IMR-90 (cell line): ENCODE results near the gene USP10. TPM values are rescaled to one million over a fixed set of nuclear protein-coding genes. Genes with fewer than 3 reads are reported as not detected.
A peak's percentile ranks its signal among the peaks of the same experiment; 100 is the strongest.

ENCODE experiments used
- ATAC-seq: fragments of 200-7000 bp; cut with Tn5 transposase; 2 replicates; pipeline ENCODE4 v1.9.1; 2020; ENCODE audit warnings: low read depth, mild to moderate bottlenecking, moderate library complexity
- BruUV-seq: library from RNA; stranded (reverse); fragments of 400-500 nt; replicated peaks from 2 replicates; lab custom pipeline; 2021; lab: Mats Ljungman, UMichigan
- CTCF ChIA-PET: fragments of 300-600 bp; formaldehyde crosslinking; extraction: SDS; loops from one replicate; lab custom pipeline; 2021; ENCODE audit warnings: antibody characterized with exemption; lab: Yijun Ruan, JAX
- POLR2A ChIA-PET: fragments of 300-600 bp; sonication (Branson Sonifier 250); formaldehyde crosslinking; loops from one replicate; lab custom pipeline; 2022; ENCODE audit warnings: antibody characterized with exemption; ENCODE audit not compliant: unreplicated experiment; lab: Charles Lee
- DNase-seq: peaks from one replicate; pipeline ENCODE4 v3.0.0; 2013
- H2AFZ ChIP-seq: replicated peaks from 2 replicates; pipeline ENCODE3; 2013; ENCODE audit warnings: low read length, mild to moderate bottlenecking; ENCODE audit not compliant: poor library complexity
- H2AK5ac ChIP-seq: 2 replicates; pipeline ENCODE4 v1.6.1; 2013; ENCODE audit warnings: low read depth, low read length, inconsistent platforms
- H2AK9ac ChIP-seq: replicated peaks from 2 replicates; pipeline ENCODE3; 2013; ENCODE audit warnings: mild to moderate bottlenecking, low read depth, low read length, moderate library complexity; ENCODE audit not compliant: poor library complexity
- H2BK120ac ChIP-seq: 2 replicates; pipeline ENCODE4 v1.6.1; 2013; ENCODE audit warnings: low read depth, low read length, inconsistent platforms
- H2BK15ac ChIP-seq: 3 replicates; pipeline ENCODE4 v1.6.1; 2013; ENCODE audit warnings: low read depth, low read length, inconsistent platforms
- H2BK20ac ChIP-seq: 2 replicates; pipeline ENCODE4 v1.6.1; 2013; ENCODE audit warnings: low read depth, mild to moderate bottlenecking, inconsistent platforms, low read length, moderate library complexity
- H2BK5ac ChIP-seq: 2 replicates; pipeline ENCODE4 v1.6.1; 2013; ENCODE audit warnings: mild to moderate bottlenecking, low read depth, low read length, inconsistent platforms; ENCODE audit not compliant: poor library complexity, severe bottlenecking
- H3K14ac ChIP-seq: replicated peaks from 2 replicates; pipeline ENCODE4 v1.6.1; 2013; ENCODE audit warnings: low read depth, low read length, inconsistent platforms
- H3K18ac ChIP-seq: 2 replicates; pipeline ENCODE4 v1.6.1; 2013; ENCODE audit warnings: low read depth, low read length, control low read depth
- H3K23ac ChIP-seq: 2 replicates; pipeline ENCODE4 v1.6.1; 2013; ENCODE audit warnings: low read depth, low read length, inconsistent platforms
- H3K27ac ChIP-seq: 2 replicates; pipeline ENCODE4 v1.5.1; 2013; ENCODE audit warnings: mild to moderate bottlenecking, control low read depth, low read length; ENCODE audit not compliant: insufficient read depth
- H3K27me3 ChIP-seq: 2 replicates; pipeline ENCODE4 v1.6.1; 2013; ENCODE audit warnings: low read length; ENCODE audit not compliant: control insufficient read depth, insufficient read depth
- H3K36me3 ChIP-seq: 2 replicates; pipeline ENCODE4 v1.6.1; 2013; ENCODE audit warnings: low read length, mixed read lengths; ENCODE audit not compliant: control insufficient read depth, insufficient read depth
- H3K4ac ChIP-seq: 2 replicates; pipeline ENCODE4 v1.6.1; 2013; ENCODE audit warnings: low read depth, low read length, inconsistent platforms
- H3K4me1 ChIP-seq: 2 replicates; pipeline ENCODE4 v1.6.1; 2013; ENCODE audit warnings: low read length, mixed read lengths; ENCODE audit not compliant: control insufficient read depth, insufficient read depth
- H3K4me2 ChIP-seq: 2 replicates; pipeline ENCODE4 v1.6.1; 2013; ENCODE audit warnings: low read depth, mild to moderate bottlenecking, control low read depth, low read length, moderate library complexity
- H3K4me3 ChIP-seq: 2 replicates; pipeline ENCODE4 v1.5.1; 2013; ENCODE audit warnings: low read depth, mild to moderate bottlenecking, control low read depth, low read length, moderate library complexity; ENCODE audit not compliant: insufficient read depth
- H3K56ac ChIP-seq: 2 replicates; pipeline ENCODE4 v1.6.1; 2013; ENCODE audit warnings: low read length, inconsistent platforms; ENCODE audit not compliant: insufficient read depth; ENCODE audit errors: extremely low read depth
- H3K79me1 ChIP-seq, 2 experiments: 2 replicates each; pipeline ENCODE4 v1.6.1; 2013; ENCODE audit warnings: low read length in 2 of 2, inconsistent platforms in 1 of 2, low read depth in 1 of 2
- H3K9ac ChIP-seq: 2 replicates; pipeline ENCODE4 v1.6.1; 2013; ENCODE audit warnings: low read depth, low read length, control low read depth
- H3K9me1 ChIP-seq: 2 replicates; pipeline ENCODE4 v1.6.1; 2013; ENCODE audit warnings: low read length, inconsistent platforms; ENCODE audit not compliant: insufficient read depth
- H3K9me3 ChIP-seq: 2 replicates; pipeline ENCODE4 v1.6.1; 2013; ENCODE audit warnings: low read length; ENCODE audit not compliant: control insufficient read depth, insufficient read depth
- H4K20me1 ChIP-seq: 2 replicates; pipeline ENCODE4 v1.6.1; 2013; ENCODE audit warnings: low read length, inconsistent platforms; ENCODE audit not compliant: insufficient read depth
- H4K5ac ChIP-seq: 2 replicates; pipeline ENCODE4 v1.6.1; 2013; ENCODE audit warnings: mild to moderate bottlenecking, low read depth, low read length, control low read depth
- H4K8ac ChIP-seq, 2 experiments: 2 replicates each; pipeline ENCODE4 v1.6.1; 2013; ENCODE audit warnings: low read depth in 2 of 2, low read length in 2 of 2, control low read depth in 1 of 2, inconsistent platforms in 1 of 2
- H4K91ac ChIP-seq: 2 replicates; pipeline ENCODE4 v1.6.1; 2013; ENCODE audit warnings: low read depth, low read length, inconsistent platforms; ENCODE audit not compliant: insufficient read depth
- BHLHE40 ChIP-seq: fragments of 150-350 bp; IDR thresholded peaks from 2 replicates; pipeline ENCODE4 v1.6.1; 2016; ENCODE audit warnings: mild to moderate bottlenecking, low read depth, low read length
- CHD1 ChIP-seq: IDR thresholded peaks from 2 replicates; pipeline ENCODE4 v1.6.1; 2012; ENCODE audit warnings: low read depth, low read length, improper control_type of control experiment
- FOS ChIP-seq: fragments of 150-350 bp; IDR thresholded peaks from 2 replicates; pipeline ENCODE4 v1.6.1; 2016; ENCODE audit warnings: low read depth, low read length
- MAFK ChIP-seq: IDR thresholded peaks from 2 replicates; pipeline ENCODE4 v1.6.1; 2012; ENCODE audit warnings: low read depth, low read length, improper control_type of control experiment
- MAZ ChIP-seq: IDR thresholded peaks from 2 replicates; pipeline ENCODE4 v1.6.1; 2012; ENCODE audit warnings: low read depth, mild to moderate bottlenecking, low read length, improper control_type of control experiment, moderate library complexity, borderline replicate concordance
- MXI1 ChIP-seq: IDR thresholded peaks from 2 replicates; pipeline ENCODE4 v1.6.1; 2012; ENCODE audit warnings: low read depth, mild to moderate bottlenecking, low read length, moderate library complexity, borderline replicate concordance
- RAD21 ChIP-seq: IDR thresholded peaks from 2 replicates; pipeline ENCODE4 v1.6.1; 2012; ENCODE audit warnings: low read length, improper control_type of control experiment
- RCOR1 ChIP-seq: IDR thresholded peaks from 2 replicates; pipeline ENCODE4 v1.6.1; 2012; ENCODE audit warnings: mild to moderate bottlenecking, low read length, improper control_type of control experiment; ENCODE audit not compliant: insufficient replicate concordance
- RFX5 ChIP-seq: IDR thresholded peaks from 2 replicates; pipeline ENCODE4 v1.8.0; 2012; ENCODE audit warnings: low read depth, mild to moderate bottlenecking, low read length, moderate library complexity
- SMC3 ChIP-seq: fragments of 150-350 bp; IDR thresholded peaks from 2 replicates; pipeline ENCODE4 v1.6.1; 2016; ENCODE audit warnings: low read depth, mild to moderate bottlenecking, antibody characterized with exemption, low read length, moderate library complexity
- WGBS, 2 experiments: methylation state at CpG; one replicate each; pipeline versions ENCODE4 v1.1.5 to v1.1.7; 2013; ENCODE audit warnings: missing lambda C conversion rate in 2 of 2; ENCODE audit not compliant: insufficient read length in 1 of 2; ENCODE audit errors: extremely low coverage in 2 of 2; 5-methylcytosine and 5-hydroxymethylcytosine counted together
- dilution Hi-C: fragments of 300-500 bp; cut with HindIII; formaldehyde crosslinking; loops from one replicate; pipeline ENCODE4 v1.14.3; 2018; ENCODE audit warnings: low sequenced_read_pairs; ENCODE audit not compliant: unreplicated experiment
- in situ Hi-C: fragments of 300-500 bp; cut with MboI; formaldehyde crosslinking; loops from 3 replicates; pipeline ENCODE4 v1.14.3; 2019; ENCODE audit warnings: low sequenced_read_pairs, inconsistent platforms, mixed read lengths
- intact Hi-C: fragments of 100-400 bp; cut with micrococcal nuclease; formaldehyde crosslinking; loops from 2 replicates; pipeline ENCODE4 v1.10.0; 2022
- polyA plus RNA-seq, 3 experiments: library from polyadenylated mRNA; depleted of rRNA; stranded (reverse); fragments of >200 nt; gene quantifications; 2 replicates each; pipeline ENCODE4 v1.2.3, GENCODE V29; 2012; ENCODE audit warnings: low replicate concordance in 1 of 3
- total RNA-seq: library from RNA; depleted of rRNA; stranded (reverse); fragments of >200 nt; gene quantifications from 2 replicates; pipeline ENCODE4 v1.2.3, GENCODE V29; 2012
- TF ChIP-seq, protein P1 (sequence below): conservative IDR thresholded peaks from 2 replicates; pipeline ENCODE4 v1.5.1; 2012; ENCODE audit warnings: mild to moderate bottlenecking, low read depth, low read length, improper control_type of control experiment
- TF ChIP-seq, protein P2 (sequence below): fragments of 150-350 bp; IDR thresholded peaks from 2 replicates; pipeline ENCODE4 v1.6.1; 2017; ENCODE audit warnings: mild to moderate bottlenecking, antibody characterized with exemption, low read length, low read depth
- TF ChIP-seq, protein P3 (sequence below): fragments of 150-350 bp; IDR thresholded peaks from 2 replicates; pipeline ENCODE4 v1.6.1; 2016; ENCODE audit warnings: low read depth, mild to moderate bottlenecking, low read length, moderate library complexity, borderline replicate concordance

USP10 gene
- total and polyA plus RNA-seq, 2 of the 4 experiments (the other 2 are of a cell fraction) = 54.3 to 79.0 TPM

DNA sequence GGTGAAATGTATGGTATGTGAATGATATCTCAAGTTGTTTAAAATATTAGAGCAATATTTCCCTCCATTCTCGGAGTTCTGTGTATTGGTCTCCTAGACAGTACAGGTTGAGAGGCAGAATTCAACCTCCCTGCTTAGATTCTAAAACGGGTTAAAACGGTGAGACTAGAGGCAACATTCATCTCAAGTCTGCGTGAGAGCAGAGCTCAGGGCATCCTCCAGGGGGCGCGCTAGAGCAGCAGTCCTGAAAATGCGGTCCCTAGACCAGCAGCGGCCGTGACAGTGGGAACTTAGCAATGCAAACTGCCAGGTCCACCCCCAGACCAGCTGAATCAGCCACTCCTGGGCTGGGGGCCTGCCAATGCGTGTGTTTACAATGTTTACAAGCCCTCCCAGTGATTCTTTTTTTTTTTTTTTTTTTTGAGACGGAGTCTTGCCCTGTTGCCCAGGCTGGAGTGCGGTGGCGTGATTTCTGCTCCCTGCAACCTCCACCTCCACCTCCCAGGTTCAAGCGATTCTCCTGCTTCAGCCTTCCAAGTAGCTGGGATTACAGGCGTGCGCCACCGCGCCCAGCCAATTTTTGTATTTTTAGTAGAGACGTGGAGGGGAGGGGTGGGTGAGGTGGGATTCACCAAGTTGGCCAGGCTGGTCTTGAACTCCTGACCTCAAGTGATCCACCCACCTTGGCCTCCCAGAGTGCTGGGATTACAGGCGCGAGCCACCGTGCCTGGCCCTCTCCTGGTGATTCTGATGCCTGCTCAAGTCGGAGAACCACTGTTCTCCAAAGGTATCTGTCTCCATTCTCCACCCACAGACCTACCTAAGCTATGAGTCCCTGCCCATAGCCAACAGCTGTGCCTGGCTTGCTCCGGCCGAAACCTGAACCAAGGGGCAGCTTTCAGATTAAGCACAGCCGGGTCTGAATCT lies 27.3 kb upstream of the USP10 start:
- dilution Hi-C loops (no loop called here), in situ Hi-C loops (no loop called here), intact Hi-C loops (loop anchor here (1.0 to 5.0 kb wide), 2 partner anchors 54 to 300 kb away; no protein-coding TSS in a partner anchor)
- no peak overlapping the region for H3K9ac ChIP-seq
- H3K27ac ChIP-seq = no peak overlapping the region
- WGBS, 2 experiments = 31% methylated on average over 10 of the region's 26 CpGs; no CpG with 5 or more reads in 1 of the 2 experiments
- no peak overlapping the region for H4K8ac ChIP-seq
- ChIA-PET POLR2A (no interaction called here), CTCF (interaction anchor here (0.5 to 1.9 kb wide), 13 partner anchors 9 to 67 kb away, joined by 3 to 21 read pairs (median 5); no protein-coding TSS in a partner anchor)
- no peaks in the 10 kb centered on the region for H4K20me1 ChIP-seq
- no peak overlapping the region for H4K5ac ChIP-seq
- H2BK20ac ChIP-seq = no peak overlapping the region
- H3K79me1 ChIP-seq = peaks cover 0 to 3% of the 10 kb centered on the region in 2 experiments; a peak in 2 of 4 replicates
- no peaks in the 10 kb centered on the region for H3K9me3 ChIP-seq
- H2BK120ac ChIP-seq = no peak overlapping the region
- H4K91ac ChIP-seq = no peak overlapping the region
- no peak overlapping the region for H2BK5ac ChIP-seq
- no peak overlapping the region for H2BK15ac ChIP-seq
- no TSS peak for BruUV-seq
- no peak overlapping the region for H3K4me2 ChIP-seq
- H3K4ac ChIP-seq = no peak overlapping the region
- peak; percentile 68 for DNase-seq
- peak; percentile 95 for ATAC-seq
- H3K36me3 ChIP-seq = peaks cover 7% of the 10 kb centered on the region; the same call in 1 of the 2 replicates
- peak overlapping the region; percentile 82 for H2AK9ac ChIP-seq
- H3K4me3 ChIP-seq = no peak overlapping the region
- H3K18ac ChIP-seq = no peak overlapping the region
- no peak overlapping the region for H3K14ac ChIP-seq
- no peaks in the 10 kb centered on the region for H3K9me1 ChIP-seq
- H3K23ac ChIP-seq = no peak overlapping the region
- no peak overlapping the region for H3K56ac ChIP-seq
- H2AFZ ChIP-seq = peak overlapping the region; percentile 67
- no peak overlapping the region for H2AK5ac ChIP-seq
- H3K4me1 ChIP-seq = peaks cover 4% of the 10 kb centered on the region
- no peaks in the 10 kb centered on the region for H3K27me3 ChIP-seq
- no peak for TF ChIP-seq RFX5
- 0 out of 2 replicates have a peak, but pooled peaks have one; percentile 25 for TF ChIP-seq MAZ
- no peak for TF ChIP-seq CHD1
- 0 out of 2 replicates have a peak, but pooled peaks have one; percentile 4 for TF ChIP-seq MAFK
- no peak for TF ChIP-seq BHLHE40
- TF ChIP-seq, protein P1, sequence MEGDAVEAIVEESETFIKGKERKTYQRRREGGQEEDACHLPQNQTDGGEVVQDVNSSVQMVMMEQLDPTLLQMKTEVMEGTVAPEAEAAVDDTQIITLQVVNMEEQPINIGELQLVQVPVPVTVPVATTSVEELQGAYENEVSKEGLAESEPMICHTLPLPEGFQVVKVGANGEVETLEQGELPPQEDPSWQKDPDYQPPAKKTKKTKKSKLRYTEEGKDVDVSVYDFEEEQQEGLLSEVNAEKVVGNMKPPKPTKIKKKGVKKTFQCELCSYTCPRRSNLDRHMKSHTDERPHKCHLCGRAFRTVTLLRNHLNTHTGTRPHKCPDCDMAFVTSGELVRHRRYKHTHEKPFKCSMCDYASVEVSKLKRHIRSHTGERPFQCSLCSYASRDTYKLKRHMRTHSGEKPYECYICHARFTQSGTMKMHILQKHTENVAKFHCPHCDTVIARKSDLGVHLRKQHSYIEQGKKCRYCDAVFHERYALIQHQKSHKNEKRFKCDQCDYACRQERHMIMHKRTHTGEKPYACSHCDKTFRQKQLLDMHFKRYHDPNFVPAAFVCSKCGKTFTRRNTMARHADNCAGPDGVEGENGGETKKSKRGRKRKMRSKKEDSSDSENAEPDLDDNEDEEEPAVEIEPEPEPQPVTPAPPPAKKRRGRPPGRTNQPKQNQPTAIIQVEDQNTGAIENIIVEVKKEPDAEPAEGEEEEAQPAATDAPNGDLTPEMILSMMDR = peak; percentile 89
- no peak for TF ChIP-seq FOS
- TF ChIP-seq SMC3 = peak; percentile 88
- no peak for TF ChIP-seq MXI1
- TF ChIP-seq RCOR1 = no peak
- TF ChIP-seq, protein P2, sequence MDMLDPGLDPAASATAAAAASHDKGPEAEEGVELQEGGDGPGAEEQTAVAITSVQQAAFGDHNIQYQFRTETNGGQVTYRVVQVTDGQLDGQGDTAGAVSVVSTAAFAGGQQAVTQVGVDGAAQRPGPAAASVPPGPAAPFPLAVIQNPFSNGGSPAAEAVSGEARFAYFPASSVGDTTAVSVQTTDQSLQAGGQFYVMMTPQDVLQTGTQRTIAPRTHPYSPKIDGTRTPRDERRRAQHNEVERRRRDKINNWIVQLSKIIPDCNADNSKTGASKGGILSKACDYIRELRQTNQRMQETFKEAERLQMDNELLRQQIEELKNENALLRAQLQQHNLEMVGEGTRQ = no peak
- TF ChIP-seq RAD21 = peak; percentile 82
- TF ChIP-seq, protein P3, sequence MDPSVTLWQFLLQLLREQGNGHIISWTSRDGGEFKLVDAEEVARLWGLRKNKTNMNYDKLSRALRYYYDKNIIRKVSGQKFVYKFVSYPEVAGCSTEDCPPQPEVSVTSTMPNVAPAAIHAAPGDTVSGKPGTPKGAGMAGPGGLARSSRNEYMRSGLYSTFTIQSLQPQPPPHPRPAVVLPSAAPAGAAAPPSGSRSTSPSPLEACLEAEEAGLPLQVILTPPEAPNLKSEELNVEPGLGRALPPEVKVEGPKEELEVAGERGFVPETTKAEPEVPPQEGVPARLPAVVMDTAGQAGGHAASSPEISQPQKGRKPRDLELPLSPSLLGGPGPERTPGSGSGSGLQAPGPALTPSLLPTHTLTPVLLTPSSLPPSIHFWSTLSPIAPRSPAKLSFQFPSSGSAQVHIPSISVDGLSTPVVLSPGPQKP = no peak
